Activated gamma-delta T cell treated with Interleukin-2 at 50 U/mL for 16 hours (primary cell): Measurements from ENCODE around the gene MSTN.
"Not testable (repeated sequence)": the region's sequence is repeated elsewhere in the genome, so short reads cannot be mapped to it uniquely, and the experiment has no call there.

Source experiments
- DNase-seq: peaks from one replicate; pipeline ENCODE4 v3.0.0-alpha.2; 2020

MSTN gene

GRCh38 chr2:190062053-190062452, 476 bp downstream of the MSTN start:
- no peak for DNase-seq

GRCh38 chr2:190060626-190061025, 1.9 kb downstream of the MSTN start:
- DNase-seq, result no peak

DNA sequence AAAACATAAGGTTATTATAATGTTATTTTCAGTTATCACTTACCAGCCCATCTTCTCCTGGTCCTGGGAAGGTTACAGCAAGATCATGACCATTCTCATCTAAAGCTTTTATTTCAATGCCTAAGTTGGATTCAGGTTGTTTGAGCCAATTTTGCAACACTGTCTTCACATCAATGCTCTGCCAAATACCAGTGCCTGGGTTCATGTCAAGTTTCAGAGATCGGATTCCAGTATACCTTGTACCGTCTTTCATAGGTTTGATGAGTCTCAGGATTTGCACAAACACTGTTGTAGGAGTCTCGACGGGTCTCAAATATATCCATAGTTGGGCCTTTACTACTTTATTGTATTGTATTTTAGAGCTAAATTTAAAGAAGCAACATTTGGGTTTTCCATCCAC, 2.5 kb downstream of the MSTN start:
- DNase-seq, result no peak

GRCh38 chr2:190053426-190053825, 9.1 kb downstream of the MSTN start:
- DNase-seq, result no peak

GRCh38 chr2:190052307-190052706, 10.2 kb downstream of the MSTN start:
- DNase-seq, result no peak

DNA sequence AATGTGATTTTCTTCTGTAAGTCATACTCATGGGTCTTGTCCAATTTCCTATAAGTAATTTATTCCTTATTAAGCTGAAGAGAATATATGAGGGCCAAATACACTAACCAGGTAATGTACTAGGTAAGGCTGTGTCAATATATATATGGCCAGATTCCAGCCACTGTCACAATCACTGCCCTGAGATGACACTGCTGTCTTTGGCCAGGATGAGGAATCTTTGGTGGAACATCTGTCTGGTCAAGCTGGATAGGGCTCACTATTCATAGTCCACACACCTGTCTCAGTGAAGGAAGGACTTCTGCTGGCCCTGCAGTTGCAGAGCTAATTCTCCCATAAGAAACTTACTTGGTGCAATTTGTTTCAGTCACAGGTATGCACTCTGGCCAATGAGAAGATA, 11.3 kb downstream of the MSTN start:
- no peak for DNase-seq

- no peak for DNase-seq
Measured at GRCh38 chr2:190050001-190050400, 12.5 kb downstream of the MSTN start.

DNA sequence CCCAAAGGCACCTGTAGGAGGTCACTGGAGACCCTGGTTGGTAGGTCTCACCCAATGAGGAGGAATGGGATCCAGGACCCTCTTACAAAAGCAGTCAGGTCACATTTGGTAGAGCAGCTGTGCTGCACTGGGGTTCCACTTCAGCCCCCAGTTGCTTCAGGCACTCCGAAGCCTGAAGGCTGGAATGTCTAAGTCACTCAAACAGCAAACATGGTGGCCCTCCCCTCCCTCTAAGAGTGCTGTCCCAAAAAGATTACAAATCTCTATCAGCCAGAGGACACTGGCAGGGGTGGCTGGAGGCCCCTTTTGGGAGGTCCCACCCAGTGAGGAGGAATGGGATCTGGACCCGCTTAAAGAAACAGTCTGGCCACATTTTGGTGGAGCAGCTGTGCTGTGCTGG, 17.7 kb downstream of the MSTN start:
- no peak for DNase-seq

GRCh38 chr2:190043441-190043840, 19.1 kb downstream of the MSTN start:
- no peak for DNase-seq

- DNase-seq, result no peak
Measured at GRCh38 chr2:190036071-190036470, 26.5 kb downstream of the MSTN start.

- not testable (repeated sequence) for DNase-seq
Measured at GRCh38 chr2:190034417-190034816, 28.1 kb downstream of the MSTN start.

DNA sequence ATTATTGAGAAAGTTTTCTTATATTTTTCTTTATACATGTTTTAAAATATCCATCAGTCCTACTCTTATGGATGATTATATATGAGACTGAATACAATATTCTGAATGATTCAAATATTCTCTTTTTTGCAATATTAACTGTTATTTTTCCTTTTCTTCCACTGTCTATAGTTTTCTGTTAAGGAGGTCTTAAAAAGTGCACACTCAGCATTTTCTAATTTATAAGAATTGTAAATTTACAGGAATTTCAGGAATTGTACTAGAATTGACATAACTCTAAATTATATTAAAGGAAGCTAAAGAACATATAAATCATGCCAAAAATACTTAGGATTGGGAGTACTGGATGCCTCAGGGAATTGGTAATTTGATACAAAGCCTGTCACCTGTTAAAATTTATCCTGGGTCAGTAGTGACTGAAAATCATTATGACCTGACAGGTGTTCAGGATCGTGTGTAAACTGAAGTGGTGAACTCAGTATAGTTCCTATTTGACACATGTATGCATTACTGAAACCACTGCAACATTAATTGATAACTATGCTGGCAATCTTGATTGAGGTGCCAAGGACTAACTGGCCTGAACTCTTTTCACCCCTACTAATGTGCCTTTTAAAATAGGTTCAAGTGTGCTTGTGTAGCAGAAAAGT, 30.4 kb downstream of the MSTN start:
- DNase-seq, result no peak

GRCh38 chr2:190023860-190024259, 38.7 kb downstream of the MSTN start:
- DNase-seq, result no peak

DNA sequence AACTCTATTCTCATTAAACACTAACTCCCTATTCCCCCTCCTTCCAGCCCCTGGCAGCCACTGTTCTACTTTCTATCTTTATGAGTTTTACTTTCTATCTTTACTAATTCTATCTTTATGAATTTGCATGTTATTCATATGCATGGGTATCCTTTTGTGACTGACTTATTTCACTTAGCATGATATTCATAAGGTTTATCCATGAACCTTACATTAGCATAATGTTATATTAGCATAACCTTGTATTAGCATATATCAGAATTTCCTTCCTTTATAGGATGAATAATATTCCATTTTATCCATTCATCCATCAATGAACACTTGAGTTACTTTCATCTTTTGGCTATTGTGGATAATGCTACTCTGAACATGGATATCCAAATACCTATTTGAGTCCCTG, 41.8 kb downstream of the MSTN start:
- DNase-seq, result no peak

DNA sequence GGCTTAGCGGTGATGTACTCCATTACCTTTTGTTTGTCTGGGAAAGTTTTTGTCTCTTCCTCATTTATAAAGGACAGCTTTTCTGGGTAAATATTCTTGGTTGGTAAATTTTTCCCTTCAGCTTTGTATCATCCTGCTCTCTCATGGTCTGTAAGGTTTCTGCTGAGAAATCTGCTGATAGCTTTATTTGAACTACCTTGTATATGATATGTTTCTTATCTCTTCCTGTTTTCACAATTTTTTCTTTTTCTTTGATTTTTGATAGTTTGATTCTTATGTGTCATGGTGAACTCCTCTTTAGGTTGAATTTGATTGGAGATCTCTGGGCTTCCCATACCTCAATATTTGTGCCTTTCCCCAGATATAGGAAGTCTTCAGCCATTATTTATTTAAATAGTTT, 44.7 kb downstream of the MSTN start:
- no peak for DNase-seq

DNA sequence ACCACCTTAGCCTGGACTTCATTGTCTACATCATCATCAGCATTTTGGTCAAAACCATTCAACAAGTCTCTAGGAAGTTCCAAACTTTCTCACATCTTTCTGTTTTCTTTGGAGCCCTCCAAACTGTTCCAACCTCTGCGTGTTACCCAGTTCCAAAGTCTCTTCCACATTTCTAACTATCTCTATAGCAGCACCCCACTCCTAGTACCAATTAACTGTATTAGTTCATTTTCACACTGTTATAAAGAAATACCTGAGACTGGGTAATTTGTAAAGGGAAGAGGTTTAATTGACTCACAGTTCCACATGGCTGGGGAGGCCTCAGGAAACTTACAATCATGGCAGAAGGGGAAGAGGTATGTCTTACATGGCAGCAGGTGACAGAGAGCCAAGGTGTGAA, 46.6 kb downstream of the MSTN start:
- DNase-seq, result not testable (repeated sequence)
